Esophagus squamous epithelium (tissue), 5 donors: Measurements from ENCODE around the gene KCNE5. TPM values are rescaled to one million over a fixed set of nuclear protein-coding genes. Genes with fewer than 3 reads are reported as not detected.

Experiments used
- DNase-seq: peaks from one replicate; lab custom pipeline; 2025; lab: John Stamatoyannopoulos, UW
- H3K27ac ChIP-seq, 4 donors: fragments of 200-600 bp; sonication (generic); one replicate each; pipeline ENCODE4 v1.5.1; 2016 to 2019; ENCODE audit warnings: mild to moderate bottlenecking in 1 of 4
- H3K27me3 ChIP-seq, 4 donors: fragments of 200-600 bp; sonication (generic); 1 replicate in 3 of 4; 2 replicates in 1 of 4; pipeline versions ENCODE4 v1.5.1 to v1.6.0; 2017 to 2021; ENCODE audit warnings: antibody characterized with exemption in 1 of 4
- H3K36me3 ChIP-seq, 3 donors: fragments of 200-600 bp; sonication (generic); one replicate each; pipeline ENCODE4 v1.5.1; 2016 to 2019
- H3K4me1 ChIP-seq, 3 donors: fragments of 200-600 bp; sonication (generic); one replicate each; pipeline ENCODE4 v1.5.1; 2017 to 2019
- H3K4me3 ChIP-seq, 4 donors: fragments of 200-600 bp; sonication (generic); 1 replicate in 3 of 4; 2 replicates in 1 of 4; pipeline ENCODE4 v1.5.1; 2016 to 2019; ENCODE audit warnings: mild to moderate bottlenecking in 2 of 4, moderate library complexity in 1 of 4
- H3K9me3 ChIP-seq, 3 donors: fragments of 200-600 bp; sonication (generic); one replicate each; pipeline ENCODE4 v1.5.1; 2016 to 2019
- POLR2A ChIP-seq, 4 donors: fragments of 450-650 bp; IDR thresholded peaks; one replicate each; pipeline ENCODE4 v1.6.1; 2017; ENCODE audit warnings: antibody characterized with exemption in 4 of 4, mild to moderate bottlenecking in 4 of 4, moderate library complexity in 3 of 4
- WGBS, 2 donors: methylation state at CpG; one replicate each; pipeline ENCODE4 v1.1.5; 2018; 5-methylcytosine and 5-hydroxymethylcytosine counted together
- intact Hi-C: fragments of 100-400 bp; cut with DNase I; formaldehyde crosslinking; loops from one replicate; pipeline ENCODE4 v1.15.0; 2022
- total RNA-seq, 4 donors: library from RNA; depleted of rRNA; stranded (reverse); fragments of >200 nt; gene quantifications; one replicate each; pipeline ENCODE4 v1.1.0, GENCODE V29; 2016
- TF ChIP-seq, protein P1 (sequence below), 6 experiments: fragments of 450-650 bp in 4 of 6; fragments of 200-600 bp in 2 of 6; sonication (generic) in 2 of 6; IDR thresholded peaks; one replicate each; pipeline ENCODE4 v1.5.1; 2016 to 2019; ENCODE audit warnings: antibody characterized with exemption in 6 of 6, mild to moderate bottlenecking in 4 of 6, moderate library complexity in 4 of 6
- donor health status: DM: yes; HTN: yes; CAD: no.

Gene KCNE5
- total RNA-seq, 4 donors from 2014 or later = 0.38 TPM; not detected in 3

DNA sequence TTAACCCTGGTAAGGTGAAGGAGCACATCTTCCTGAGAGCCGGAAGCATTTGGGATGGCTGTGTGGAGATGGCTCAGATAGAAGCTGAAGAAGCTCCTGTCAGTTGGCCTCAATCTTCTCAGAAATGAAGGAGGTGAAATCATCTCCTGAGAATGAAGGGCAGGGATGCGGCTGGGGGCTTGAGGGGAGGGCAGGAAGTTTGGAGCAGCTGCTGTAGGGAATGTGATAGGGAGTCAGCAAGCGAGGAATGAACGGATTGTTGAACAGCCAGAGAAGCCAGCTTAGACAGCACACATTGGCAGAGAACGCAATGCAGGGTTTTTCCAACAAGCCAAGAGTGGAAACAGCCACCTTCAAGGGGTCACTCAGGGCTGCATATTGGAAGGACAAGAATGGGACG lies 10.0 kb downstream of the KCNE5 start:
- H3K27ac ChIP-seq = no peak overlapping the region
- TF ChIP-seq, protein P1, sequence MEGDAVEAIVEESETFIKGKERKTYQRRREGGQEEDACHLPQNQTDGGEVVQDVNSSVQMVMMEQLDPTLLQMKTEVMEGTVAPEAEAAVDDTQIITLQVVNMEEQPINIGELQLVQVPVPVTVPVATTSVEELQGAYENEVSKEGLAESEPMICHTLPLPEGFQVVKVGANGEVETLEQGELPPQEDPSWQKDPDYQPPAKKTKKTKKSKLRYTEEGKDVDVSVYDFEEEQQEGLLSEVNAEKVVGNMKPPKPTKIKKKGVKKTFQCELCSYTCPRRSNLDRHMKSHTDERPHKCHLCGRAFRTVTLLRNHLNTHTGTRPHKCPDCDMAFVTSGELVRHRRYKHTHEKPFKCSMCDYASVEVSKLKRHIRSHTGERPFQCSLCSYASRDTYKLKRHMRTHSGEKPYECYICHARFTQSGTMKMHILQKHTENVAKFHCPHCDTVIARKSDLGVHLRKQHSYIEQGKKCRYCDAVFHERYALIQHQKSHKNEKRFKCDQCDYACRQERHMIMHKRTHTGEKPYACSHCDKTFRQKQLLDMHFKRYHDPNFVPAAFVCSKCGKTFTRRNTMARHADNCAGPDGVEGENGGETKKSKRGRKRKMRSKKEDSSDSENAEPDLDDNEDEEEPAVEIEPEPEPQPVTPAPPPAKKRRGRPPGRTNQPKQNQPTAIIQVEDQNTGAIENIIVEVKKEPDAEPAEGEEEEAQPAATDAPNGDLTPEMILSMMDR (IDR thresholded peaks at IDR 0.05) = no peak
- no peak for TF ChIP-seq POLR2A (IDR thresholded peaks at IDR 0.05)
- H3K4me1 ChIP-seq = no peaks in the 10 kb centered on the region
- WGBS, 2 donors = 76 to 84% methylated on average over 5 to 6 of the region's 6 CpGs
- intact Hi-C loops = no loop called here
- DNase-seq = no peak
- H3K9me3 ChIP-seq = no peaks in the 10 kb centered on the region
- no peaks in the 10 kb centered on the region for H3K27me3 ChIP-seq
- H3K4me3 ChIP-seq = no peak overlapping the region
- H3K36me3 ChIP-seq = no peaks in the 10 kb centered on the region

- H3K27ac ChIP-seq = no peak overlapping the region
- H3K4me3 ChIP-seq = no peak overlapping the region
- no peaks in the 10 kb centered on the region for H3K9me3 ChIP-seq
- no peaks in the 10 kb centered on the region for H3K36me3 ChIP-seq
- DNase-seq = no peak
- intact Hi-C loops = no loop called here
- no peak for TF ChIP-seq POLR2A (IDR thresholded peaks at IDR 0.05)
- TF ChIP-seq, protein P1 (IDR thresholded peaks at IDR 0.05) = no peak
- no peaks in the 10 kb centered on the region for H3K4me1 ChIP-seq
- 66 to 67% methylated on average over 4 to 5 of the region's 5 CpGs for WGBS, 2 donors
- H3K27me3 ChIP-seq = peaks cover 0 to 7% (median 0%) of the 10 kb centered on the region in 4 donors
These were observed 23.5 kb downstream of the KCNE5 start for GRCh38 chrX:109601486-109601885.

DNA sequence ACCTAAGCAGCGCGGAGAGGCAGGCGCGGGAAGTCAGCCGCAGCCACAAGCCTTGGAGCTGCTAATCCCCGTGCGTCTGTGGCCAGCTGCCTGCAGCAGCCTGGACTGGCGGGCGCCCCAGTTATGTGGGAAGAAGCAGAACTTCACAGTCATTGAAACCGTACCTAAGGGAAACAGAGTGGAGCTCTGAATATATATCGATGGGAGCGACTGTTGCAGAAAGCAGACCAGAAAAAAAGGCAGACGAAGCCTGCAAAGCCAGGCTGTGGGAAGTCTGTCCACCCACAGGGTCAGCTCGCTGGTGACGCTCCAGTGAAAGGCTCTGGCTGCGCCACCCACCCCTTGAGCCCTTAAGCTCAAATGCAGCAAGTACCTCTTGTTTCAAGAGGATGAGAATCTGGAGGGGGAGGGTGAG lies 24.7 kb downstream of the KCNE5 start:
- Histone ChIP-seq H3K27me3 (peaks cover 0 to 7% (median 0%) of the 10 kb centered on the region in 4 donors), H3K27ac (no peak overlapping the region), H3K9me3 (no peaks in the 10 kb centered on the region), H3K36me3 (no peaks in the 10 kb centered on the region), H3K4me1 (no peaks in the 10 kb centered on the region), H3K4me3 (no peak overlapping the region)
- TF ChIP-seq, protein P1 (IDR thresholded peaks at IDR 0.05) = no peak
- TF ChIP-seq POLR2A (IDR thresholded peaks at IDR 0.05) = no peak
- DNase-seq = no peak
- WGBS, 2 donors = 9 to 21% methylated on average over 11 to 16 of the region's 16 CpGs
- intact Hi-C loops = no loop called here

DNA sequence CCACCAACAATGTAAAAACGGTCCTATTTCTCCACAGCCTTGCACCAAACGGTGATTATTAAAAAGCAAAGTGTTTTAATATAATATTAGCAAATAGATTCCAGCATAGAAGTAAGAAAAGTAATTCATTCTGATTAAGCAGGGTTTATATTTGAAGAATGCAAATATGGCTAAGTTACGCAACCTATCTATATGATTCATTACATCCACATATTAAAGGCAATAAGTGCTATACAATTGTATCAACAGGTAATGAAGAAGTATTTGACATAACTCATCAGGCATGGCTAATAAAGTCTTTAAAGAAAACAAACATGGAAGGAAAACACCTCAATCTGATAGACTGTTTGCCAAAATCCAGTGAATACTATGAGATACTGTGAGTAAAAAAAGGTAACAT lies 29.0 kb downstream of the KCNE5 start:
- peaks cover 0 to 2% (median 0%) of the 10 kb centered on the region in 4 donors for H3K27me3 ChIP-seq
- no peak overlapping the region for H3K27ac ChIP-seq
- no peaks in the 10 kb centered on the region for H3K36me3 ChIP-seq
- TF ChIP-seq POLR2A (IDR thresholded peaks at IDR 0.05) = no peak
- TF ChIP-seq, protein P1 (IDR thresholded peaks at IDR 0.05) = no peak
- no peak overlapping the region for H3K4me3 ChIP-seq
- intact Hi-C loops = no loop called here
- no peak for DNase-seq
- 64 to 75% methylated on average over 2 to 3 of the region's 3 CpGs for WGBS, 2 donors
- H3K9me3 ChIP-seq = no peaks in the 10 kb centered on the region
- H3K4me1 ChIP-seq = no peaks in the 10 kb centered on the region

- no peaks in the 10 kb centered on the region for H3K36me3 ChIP-seq
- H3K27ac ChIP-seq = no peak overlapping the region
- DNase-seq = no peak
- 59 to 72% methylated on average over 4 of the region's 4 CpGs for WGBS, 2 donors
- no peak for TF ChIP-seq POLR2A (IDR thresholded peaks at IDR 0.05)
- TF ChIP-seq, protein P1 (IDR thresholded peaks at IDR 0.05) = no peak
- H3K4me3 ChIP-seq = no peak overlapping the region
- intact Hi-C loops = no loop called here
- no peaks in the 10 kb centered on the region for H3K27me3 ChIP-seq
- no peaks in the 10 kb centered on the region for H3K4me1 ChIP-seq
- no peaks in the 10 kb centered on the region for H3K9me3 ChIP-seq
These were observed 34.8 kb downstream of the KCNE5 start for GRCh38 chrX:109590176-109590575.
